WTC11 (cell line): Measurements from ENCODE around the gene SEMA3C.

Experiments
- CTCF ChIP-seq: fragments of 200-600 bp; IDR thresholded peaks from 2 replicates; pipeline ENCODE4 v1.8.0; 2022; ENCODE audit warnings: antibody characterized with exemption
- E2F4 ChIP-seq: sonication (generic); formaldehyde crosslinking; IDR thresholded peaks from 2 replicates; pipeline ENCODE4 v1.8.1; 2022; ENCODE audit warnings: low read depth, mild to moderate bottlenecking, moderate library complexity, missing genetic modification reagents, borderline replicate concordance
- HMGA2 ChIP-seq: fragments of 250-450 bp; sonication (Bioruptor Pico); IDR thresholded peaks from 2 replicates; pipeline ENCODE4 v1.4.0; 2021; ENCODE audit warnings: mild to moderate bottlenecking, moderate library complexity
- MAX ChIP-seq: sonication (generic); formaldehyde crosslinking; IDR thresholded peaks from 2 replicates; pipeline ENCODE4 v1.8.0; 2022; ENCODE audit warnings: mild to moderate bottlenecking, missing genetic modification reagents
- NFYB ChIP-seq: sonication (generic); formaldehyde crosslinking; conservative IDR thresholded peaks from 2 replicates; pipeline ENCODE4 v1.8.0; 2022; ENCODE audit warnings: low read depth, missing genetic modification reagents
- USF1 ChIP-seq: sonication (generic); formaldehyde crosslinking; IDR thresholded peaks from 2 replicates; pipeline ENCODE4 v1.8.0; 2022; ENCODE audit warnings: mild to moderate bottlenecking, missing genetic modification reagents

- no peak for TF ChIP-seq CTCF
- TF ChIP-seq NFYB = no peak
- TF ChIP-seq MAX (CRISPR knock-in tag) = no peak
- no peak for TF ChIP-seq E2F4 (CRISPR knock-in tag)
- TF ChIP-seq USF1 (CRISPR knock-in tag) = no peak
- no peak for TF ChIP-seq HMGA2 (CRISPR knock-in tag)
Measured at GRCh38 chr7:80876894-80877414, 41.9 kb downstream of the SEMA3C start.
